Lung (tissue), 12 donors: ENCODE results near the gene C1orf21. TPM values are rescaled to one million over a fixed set of nuclear protein-coding genes. Genes with fewer than 3 reads are reported as not detected.
A peak's percentile ranks its signal among the peaks of the same experiment; 100 is the strongest.

ENCODE experiments used
- ATAC-seq: fragments of 200-7000 bp; cut with Tn5 transposase; one replicate; pipeline ENCODE4 v1.9.1; 2020; ENCODE audit warnings: moderate number of reproducible peaks; ENCODE audit not compliant: insufficient read depth, low FRiP score
- DNase-seq, 3 donors: peaks; one replicate each; pipeline ENCODE4 v3.0.0-alpha.2; 2013 to 2017
- H3K27ac ChIP-seq, 2 donors: one replicate each; pipeline ENCODE4 v1.5.1; 2013; ENCODE audit warnings: mild to moderate bottlenecking in 2 of 2, moderate library complexity in 2 of 2, control low read depth in 1 of 2, inconsistent platforms in 1 of 2, low read depth in 1 of 2, low read length in 1 of 2
- H3K27me3 ChIP-seq, 3 donors: one replicate each; pipeline ENCODE4 v1.5.1; 2013; ENCODE audit warnings: low read length in 2 of 3; ENCODE audit not compliant: control insufficient read depth in 3 of 3, insufficient read depth in 3 of 3
- H3K36me3 ChIP-seq, 4 donors: one replicate each; pipeline ENCODE4 v1.5.1; 2013; ENCODE audit warnings: low read length in 4 of 4, mild to moderate bottlenecking in 1 of 4, moderate library complexity in 1 of 4; ENCODE audit not compliant: control insufficient read depth in 4 of 4, insufficient read depth in 4 of 4
- H3K4me1 ChIP-seq, 5 donors: one replicate each; pipeline ENCODE4 v1.5.1; 2013; ENCODE audit warnings: low read length in 5 of 5, mild to moderate bottlenecking in 2 of 5, moderate library complexity in 1 of 5; ENCODE audit not compliant: control insufficient read depth in 5 of 5, insufficient read depth in 5 of 5
- H3K4me3 ChIP-seq: one replicate; pipeline ENCODE4 v1.5.1; 2013; ENCODE audit warnings: mild to moderate bottlenecking, control low read depth, moderate library complexity
- H3K9ac ChIP-seq, 2 donors: one replicate each; pipeline ENCODE4 v1.5.1; 2013; ENCODE audit warnings: low read length in 2 of 2, control low read depth in 1 of 2; ENCODE audit not compliant: insufficient read depth in 1 of 2
- H3K9me3 ChIP-seq, 4 donors: one replicate each; pipeline ENCODE4 v1.5.1; 2013; ENCODE audit warnings: low read length in 3 of 4, mild to moderate bottlenecking in 1 of 4, moderate library complexity in 1 of 4; ENCODE audit not compliant: control insufficient read depth in 4 of 4, insufficient read depth in 3 of 4
- CTCF ChIP-seq: IDR thresholded peaks from 2 replicates; pipeline ENCODE4 v1.5.1; 2012; ENCODE audit warnings: mild to moderate bottlenecking; ENCODE audit errors: control extremely low read depth, extremely low read depth
- WGBS, 2 donors: extraction: QIAGEN DNeasy Blood & Tissue Kit; methylation state at CpG; one replicate each; pipeline ENCODE4 v1.1.7; 2013; 5-methylcytosine and 5-hydroxymethylcytosine counted together
- polyA plus RNA-seq, 2 donors: library from polyadenylated mRNA; stranded (reverse); fragments of 200-250 nt; gene quantifications; one replicate each; pipeline ENCODE4 v1.2.1, GENCODE V29; 2013
- total RNA-seq, 2 donors: library from RNA; depleted of rRNA in 1 of 2; stranded (reverse); fragments of >200 nt in 1 of 2; gene quantifications; one replicate each; pipeline ENCODE4 v1.2.1, GENCODE V29; 2014 to 2021
- donor health status: control.
- donor health status: control.
- donor health status: Bipolar disorder and iron deficiency.
- donor health status: healthy.
- donor health status: DM: yes; HTN: yes; CAD: no.

Gene C1orf21
- total and polyA plus RNA-seq, 4 donors = 16.2 to 59.9 (median 45.5) TPM

GRCh38 chr1:184492536-184492935 lies 105.7 kb downstream of the C1orf21 start:
- Histone ChIP-seq H3K9ac (no peak overlapping the region), H3K9me3 (no peaks in the 10 kb centered on the region), H3K27me3 (no peaks in the 10 kb centered on the region), H3K36me3 (no peaks in the 10 kb centered on the region), H3K4me3 (no peak overlapping the region), H3K27ac (peak overlapping the region in 1 of 2 donors; percentile 87), H3K4me1 (peaks cover 0 to 30% (median 7%) of the 10 kb centered on the region in 5 donors)
- TF ChIP-seq CTCF = no peak
- no peak for ATAC-seq
- DNase-seq = no peak

- WGBS, 2 donors = 89 to 91% methylated on average over 1 of the region's 1 CpG
These were observed 107.2 kb downstream of the C1orf21 start for GRCh38 chr1:184493987-184494388.

GRCh38 chr1:184494929-184495328 lies 108.1 kb downstream of the C1orf21 start:
- no peak overlapping the region for H3K9ac ChIP-seq
- TF ChIP-seq CTCF = no peak
- DNase-seq (no peak), ATAC-seq (no peak)
- H3K36me3 ChIP-seq = no peaks in the 10 kb centered on the region
- no peaks in the 10 kb centered on the region for H3K27me3 ChIP-seq
- peaks cover 0 to 33% (median 7%) of the 10 kb centered on the region in 5 donors for H3K4me1 ChIP-seq
- 95% methylated on average over 4 of the region's 4 CpGs for WGBS, 2 donors
- H3K27ac ChIP-seq = no peak overlapping the region
- H3K9me3 ChIP-seq = no peaks in the 10 kb centered on the region
- H3K4me3 ChIP-seq = no peak overlapping the region

More at GRCh38 chr1:184493987-184494388, 107.2 kb downstream of the C1orf21 start:
- Histone ChIP-seq H3K36me3 (no peaks in the 10 kb centered on the region), H3K4me3 (no peak overlapping the region), H3K27me3 (no peaks in the 10 kb centered on the region), H3K27ac (peak overlapping the region in 1 of 2 donors; percentile 79), H3K9ac (no peak overlapping the region), H3K4me1 (peaks cover 0 to 29% (median 7%) of the 10 kb centered on the region in 5 donors), H3K9me3 (no peaks in the 10 kb centered on the region)
- no peak for ATAC-seq
- no peak for DNase-seq
- TF ChIP-seq CTCF = no peak

- Histone ChIP-seq H3K4me1 (peaks cover 0 to 17% (median 0%) of the 10 kb centered on the region in 5 donors), H3K9me3 (no peaks in the 10 kb centered on the region), H3K4me3 (no peak overlapping the region), H3K9ac (no peak overlapping the region), H3K27ac (no peak overlapping the region), H3K36me3 (no peaks in the 10 kb centered on the region), H3K27me3 (no peaks in the 10 kb centered on the region)
- ATAC-seq = no peak
- TF ChIP-seq CTCF = no peak
- 93% methylated on average over 10 of the region's 10 CpGs for WGBS, 2 donors
- DNase-seq = no peak
These were observed 111.3 kb downstream of the C1orf21 start for GRCh38 chr1:184497959-184498723.
